Stimulated activated naive CD4-positive, alpha-beta T cell treated with Interleukin-2 at 50 U/mL for 16 hours (primary cell): Measurements from ENCODE around the gene CELF2.

Source experiments
- DNase-seq: peaks from one replicate; lab custom pipeline; 2025; lab: John Stamatoyannopoulos, UW

The CELF2 gene

DNA sequence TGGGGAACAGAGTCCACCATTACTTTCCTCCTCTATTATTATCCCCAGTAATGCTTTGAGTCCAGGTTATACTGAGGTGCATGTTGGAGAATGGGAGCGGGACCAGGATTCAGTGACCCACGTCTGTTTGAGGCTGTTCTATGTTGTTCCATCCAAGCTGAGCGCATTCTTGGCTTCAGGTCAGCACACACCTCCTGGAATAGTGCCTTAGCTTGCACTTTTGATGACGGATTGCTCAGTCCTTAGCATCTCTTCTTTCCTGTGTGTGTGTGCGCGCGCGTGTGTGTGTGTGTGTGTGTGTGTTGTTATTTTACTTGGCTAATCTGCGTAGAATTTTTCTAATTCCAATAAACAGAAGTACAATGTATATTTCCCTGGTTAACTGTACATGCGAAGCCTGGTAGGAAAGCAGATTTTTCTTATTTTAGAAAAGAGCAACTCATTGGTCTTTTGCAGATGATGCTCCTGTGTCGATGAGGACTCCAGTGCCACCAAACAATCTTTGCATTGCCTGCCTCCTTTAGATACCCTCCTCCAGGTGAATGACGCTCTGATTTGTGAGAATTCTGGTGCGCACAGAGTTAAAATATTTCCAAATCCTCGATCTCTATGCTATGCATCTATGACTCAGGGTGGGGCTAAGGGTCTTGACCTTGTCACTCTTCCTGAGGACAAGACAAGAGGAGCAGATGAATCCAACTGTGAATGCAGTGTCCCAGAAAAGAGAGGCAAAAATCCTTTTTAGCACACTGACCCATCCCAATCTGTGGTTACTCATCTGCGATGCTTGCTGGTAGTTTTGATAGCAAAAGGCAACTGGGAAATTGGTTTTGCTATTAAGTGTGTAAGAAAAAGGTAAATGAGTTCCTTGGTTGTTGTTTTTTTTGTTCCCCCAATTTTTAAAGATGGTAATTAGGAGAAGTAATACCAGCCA, 13.3 kb upstream of the CELF2 start:
- no peak for DNase-seq

DNA sequence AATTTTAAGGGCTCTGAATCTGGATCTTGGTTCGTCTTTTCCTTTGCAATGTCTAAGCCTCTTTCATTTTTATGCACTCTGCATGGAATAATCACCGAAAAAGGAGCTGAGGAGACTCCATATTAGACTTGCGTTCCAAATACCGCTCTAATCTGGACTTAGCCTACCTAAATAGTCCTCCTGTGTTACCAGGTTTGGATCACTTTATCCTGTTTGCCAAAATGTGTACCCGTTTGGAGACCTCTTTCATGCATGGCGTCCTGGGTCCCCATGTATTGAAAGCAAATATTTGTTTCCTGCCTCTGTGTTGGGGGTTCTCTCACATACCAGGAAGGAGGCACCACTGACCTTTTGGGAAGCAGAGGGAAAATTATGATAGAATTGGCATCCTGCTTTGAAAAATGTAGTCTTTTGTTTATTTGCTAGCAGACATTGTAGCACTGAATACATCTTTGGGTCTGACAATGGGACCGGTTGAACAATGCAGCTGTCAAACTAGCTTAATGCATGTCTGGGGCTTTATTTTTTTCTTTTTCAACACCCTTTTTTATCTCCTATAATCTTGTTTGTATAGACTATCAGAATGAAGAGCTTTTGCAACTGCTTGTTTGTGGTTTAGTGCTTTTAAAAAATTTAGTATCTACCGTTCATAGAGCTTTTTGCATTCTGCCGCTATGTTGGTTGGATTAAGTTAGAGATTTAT, 11.8 kb upstream of the CELF2 start:
- DNase-seq = no peak

DNA sequence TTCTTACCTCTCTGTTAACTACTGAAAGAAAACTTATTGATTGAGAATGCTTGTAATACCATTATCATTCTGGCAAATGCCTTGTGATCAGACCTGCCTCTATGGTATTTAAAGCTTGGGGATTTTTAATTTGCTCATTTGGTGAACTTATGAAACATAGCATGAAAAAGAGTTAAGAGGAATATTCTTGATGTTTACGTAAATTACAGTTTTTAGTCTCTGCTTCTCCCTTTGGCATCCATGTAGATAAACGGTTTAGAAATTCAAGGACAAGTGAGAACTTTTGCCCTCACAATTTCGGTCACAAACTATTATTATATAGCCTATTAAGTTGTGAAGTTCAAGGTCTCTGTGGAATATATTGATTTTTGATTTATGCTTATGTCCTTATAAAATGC, 11.2 kb upstream of the CELF2 start:
- no peak for DNase-seq

DNA sequence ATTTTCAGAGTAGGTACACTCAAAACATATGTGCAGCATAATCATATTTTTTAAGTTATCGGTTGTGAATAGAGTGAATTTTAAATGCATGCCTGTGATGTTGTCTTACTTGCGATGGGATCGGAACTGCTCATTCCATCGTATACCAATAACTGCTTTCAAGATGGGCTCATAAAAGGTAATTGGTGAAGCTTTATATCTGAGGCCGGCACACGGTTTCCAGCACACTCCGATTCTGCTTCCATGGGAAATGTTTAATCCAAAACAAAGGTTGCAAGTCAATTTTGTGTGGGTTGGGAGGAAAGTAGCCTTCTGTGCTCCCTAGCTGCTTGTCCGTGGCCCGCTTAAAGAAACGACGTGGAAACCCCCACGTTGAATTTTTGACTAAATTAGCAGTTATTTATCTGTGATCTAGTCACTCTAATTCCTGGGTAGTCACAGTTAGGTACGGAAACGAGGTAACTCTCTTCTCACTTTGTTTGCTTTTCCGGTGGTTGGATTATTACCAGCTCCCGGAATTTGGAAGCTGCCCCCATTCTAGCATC, 10.1 kb upstream of the CELF2 start:
- DNase-seq = no peak

DNA sequence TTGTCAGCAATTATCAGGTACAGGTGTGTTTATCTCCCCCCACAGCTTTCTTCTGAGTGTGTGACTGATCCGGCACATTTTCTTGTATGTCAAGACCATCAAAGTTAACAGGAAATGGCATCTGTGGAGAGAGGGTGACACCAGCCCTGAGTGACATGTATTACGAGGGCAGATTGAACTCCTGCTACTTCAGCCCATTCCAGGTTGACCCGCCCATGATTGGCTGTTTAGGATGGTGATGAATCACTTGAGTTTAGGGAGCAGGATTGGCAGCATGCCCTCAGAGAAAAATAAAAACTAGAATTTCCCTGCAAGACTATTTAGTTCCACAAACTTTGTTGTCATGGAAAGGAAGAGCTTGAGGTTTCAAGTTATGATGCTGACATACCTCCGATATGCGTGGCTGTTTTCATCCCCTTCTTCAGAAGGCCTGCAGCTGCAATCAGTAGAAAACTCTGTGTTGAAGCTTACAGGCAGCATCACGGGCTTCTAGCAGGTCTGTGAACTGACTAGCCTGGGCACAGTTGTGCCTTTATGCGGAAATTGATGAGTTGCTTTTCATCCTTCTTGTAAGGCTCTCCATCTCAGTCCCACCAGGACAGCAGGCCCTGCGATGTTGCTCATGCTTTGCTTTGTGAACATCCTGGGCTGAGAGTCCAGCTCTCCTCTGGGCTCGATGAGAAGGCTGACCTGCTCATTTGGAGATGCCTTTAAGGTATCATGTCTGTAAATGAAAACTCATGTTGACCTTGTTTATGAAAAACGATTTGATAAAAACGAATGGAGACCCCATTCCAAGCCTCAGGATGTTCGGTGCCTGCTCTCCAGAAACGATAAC, 8.0 kb upstream of the CELF2 start:
- no peak for DNase-seq

DNA sequence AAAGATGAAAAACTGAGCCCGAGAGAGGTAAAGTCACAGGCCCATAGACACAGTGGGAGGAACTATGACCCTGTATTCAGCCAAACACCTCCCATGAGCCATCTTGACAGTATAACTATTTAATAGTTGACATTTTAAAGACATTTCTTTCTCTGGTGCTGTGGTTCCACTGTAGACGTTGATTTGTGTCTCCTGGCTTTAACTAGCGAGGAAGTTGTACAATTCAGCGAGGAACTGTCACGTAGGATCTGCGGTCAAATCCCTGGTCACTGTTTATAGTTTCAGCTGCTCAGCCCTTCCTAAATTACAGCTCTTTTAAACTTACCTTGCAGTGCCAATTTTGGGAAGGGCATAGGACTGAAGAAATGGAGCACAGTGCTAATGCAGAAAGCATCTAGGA, 7.1 kb upstream of the CELF2 start:
- no peak for DNase-seq

DNA sequence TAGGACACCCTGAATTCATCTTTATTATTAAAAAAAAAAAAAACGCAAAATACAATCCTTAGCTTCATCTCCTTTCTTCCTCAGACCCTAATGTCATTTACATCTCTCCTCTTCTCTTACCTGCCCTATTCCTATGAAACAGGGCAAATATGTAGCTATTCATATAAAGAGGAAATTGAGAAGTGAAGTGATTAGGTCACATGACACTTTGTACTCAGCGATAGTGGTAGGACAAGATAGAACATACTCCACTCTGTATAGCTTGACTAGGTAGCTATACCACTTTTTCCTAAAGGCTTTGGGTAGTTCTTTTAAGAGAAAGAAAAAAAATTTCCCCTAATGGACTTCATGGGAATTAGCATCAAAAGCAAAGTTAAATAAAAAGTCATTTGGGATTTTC, 6.2 kb upstream of the CELF2 start:
- DNase-seq = no peak

DNA sequence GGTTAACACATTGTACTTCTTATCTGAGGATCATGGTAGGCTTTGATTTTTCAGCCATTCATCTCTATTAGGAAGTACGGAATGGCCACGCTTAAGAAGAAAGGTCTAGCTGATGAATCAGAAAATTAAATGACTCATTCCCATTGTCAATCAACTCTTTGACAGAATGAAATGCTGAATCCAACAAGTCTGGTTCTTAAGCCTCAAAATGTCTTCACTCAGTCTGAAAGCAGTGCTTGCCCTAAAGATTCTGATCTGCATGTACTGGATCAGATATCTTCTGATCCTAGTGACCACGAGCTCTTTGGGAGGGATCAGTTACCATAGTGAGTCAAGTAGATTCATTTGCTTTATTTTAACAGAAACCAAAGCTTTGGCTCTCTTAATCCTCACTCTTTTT, 5.7 kb upstream of the CELF2 start:
- no peak for DNase-seq

DNA sequence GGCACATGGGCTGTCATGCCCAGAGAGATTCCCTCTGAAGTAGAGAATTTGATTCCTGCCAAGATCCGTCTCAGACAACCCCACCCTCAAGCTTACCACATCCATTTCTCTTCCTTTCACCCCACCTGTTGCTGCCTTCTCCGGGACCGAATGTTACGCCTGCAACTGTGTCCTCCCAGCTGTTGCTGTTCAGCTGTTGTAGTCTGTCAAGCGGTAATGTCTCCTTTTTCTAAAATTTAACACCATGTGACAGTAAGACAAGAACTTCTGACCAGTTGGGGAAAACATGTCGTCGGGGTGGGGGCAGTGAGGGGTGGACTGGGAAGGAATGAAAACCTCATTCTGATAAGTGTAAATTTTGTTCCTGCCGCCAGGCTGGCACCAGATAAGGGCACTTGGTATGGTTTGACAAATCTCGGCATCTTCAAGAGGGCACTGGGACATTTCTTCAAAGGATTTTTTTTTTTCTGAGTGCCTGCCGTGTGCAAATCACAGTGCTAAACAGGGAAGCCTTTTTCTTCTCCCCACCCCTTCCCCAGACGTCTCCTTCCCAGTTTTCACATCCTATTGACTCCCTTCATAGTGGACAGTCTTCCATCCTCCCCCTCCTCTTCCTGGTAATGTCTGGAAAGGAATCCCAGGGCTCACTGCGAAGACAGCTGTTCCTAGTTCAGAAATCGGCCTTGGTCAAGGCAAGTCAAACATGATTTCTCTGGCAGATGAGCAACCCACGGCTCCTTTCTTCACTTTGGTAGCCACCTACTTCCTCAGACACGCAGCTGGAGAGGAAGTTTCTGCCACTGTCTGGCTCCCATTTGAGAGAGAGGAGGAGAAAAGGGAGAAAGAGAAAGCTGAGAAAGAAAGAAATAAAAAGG, 5.0 kb upstream of the CELF2 start:
- no peak for DNase-seq

DNA sequence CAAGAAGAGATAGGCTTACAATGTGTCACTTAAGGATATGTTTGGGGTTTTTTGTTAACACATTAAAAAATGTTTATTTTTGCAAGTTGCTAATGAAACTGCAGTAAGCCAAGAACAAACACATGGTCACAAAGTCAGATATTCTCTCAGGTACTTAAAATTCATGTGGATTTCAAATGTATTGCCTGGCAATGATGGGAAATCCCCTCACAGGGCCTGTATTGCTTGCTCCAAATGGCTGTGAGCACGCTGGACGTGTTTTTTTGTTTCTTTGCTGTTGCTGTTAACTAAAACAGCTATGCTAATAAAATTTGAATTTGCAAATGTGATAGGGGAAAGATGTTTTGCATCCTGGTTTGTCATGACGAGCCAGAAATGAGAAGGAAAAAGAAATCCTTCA, 3.8 kb upstream of the CELF2 start:
- no peak for DNase-seq

DNA sequence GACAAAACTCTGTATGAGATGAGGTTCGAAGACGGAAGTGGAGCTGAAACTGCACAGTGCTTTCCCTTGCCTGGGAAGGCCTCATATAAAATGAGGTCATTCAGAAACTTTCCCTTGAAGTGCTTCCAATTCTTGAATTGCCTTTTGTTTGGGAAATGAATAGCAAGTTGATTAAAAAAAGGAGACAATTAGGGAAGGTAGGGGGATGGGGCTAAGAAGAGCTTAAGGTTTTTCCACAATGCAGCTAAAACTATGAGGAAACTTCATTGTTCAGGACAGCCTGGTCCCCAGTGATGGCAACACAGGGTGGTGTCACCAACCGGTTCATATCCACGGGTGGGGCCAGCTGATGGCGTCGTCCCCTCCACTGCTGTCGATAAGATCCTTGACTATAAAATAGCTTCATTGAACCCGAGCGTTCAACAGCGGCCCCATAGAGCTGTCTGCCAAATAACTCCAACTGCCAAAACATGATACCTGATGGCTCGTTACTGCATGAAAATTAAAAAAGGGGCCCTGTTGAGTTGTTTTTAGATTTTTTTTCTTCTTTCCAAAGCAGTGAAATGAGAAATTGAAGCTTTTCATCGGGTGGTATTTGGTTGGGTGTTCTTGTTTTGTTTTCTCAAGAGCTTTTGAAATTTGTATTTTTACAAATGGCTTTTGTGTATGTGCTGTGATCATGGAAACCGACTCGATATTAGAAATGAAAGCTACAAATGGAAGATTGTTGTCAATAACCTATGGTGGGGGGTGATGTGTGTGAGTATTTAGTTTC, 2.8 kb upstream of the CELF2 start:
- no peak for DNase-seq

DNA sequence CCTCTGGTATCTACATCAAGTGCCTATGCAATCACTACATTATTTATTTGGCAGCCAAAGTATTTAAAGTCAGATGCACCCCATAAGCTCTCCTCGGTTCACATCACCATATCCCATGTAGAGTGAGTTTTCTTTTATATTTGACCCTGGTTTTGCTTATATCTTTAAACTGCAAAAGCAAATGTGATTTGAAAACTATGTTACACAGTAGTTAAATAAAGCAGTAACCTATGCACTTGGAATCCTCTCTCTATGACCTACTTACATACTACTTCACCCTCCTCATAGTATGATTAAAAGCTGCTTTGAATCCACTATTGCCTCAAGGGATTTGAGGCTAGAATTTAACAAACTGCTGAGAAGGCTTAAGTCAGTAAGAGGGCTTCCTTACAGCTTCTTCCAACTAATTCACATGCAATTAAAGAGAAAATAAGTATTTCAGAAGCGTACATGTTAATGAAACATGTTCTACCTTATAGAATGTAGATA, 2.2 kb upstream of the CELF2 start:
- no peak for DNase-seq

DNA sequence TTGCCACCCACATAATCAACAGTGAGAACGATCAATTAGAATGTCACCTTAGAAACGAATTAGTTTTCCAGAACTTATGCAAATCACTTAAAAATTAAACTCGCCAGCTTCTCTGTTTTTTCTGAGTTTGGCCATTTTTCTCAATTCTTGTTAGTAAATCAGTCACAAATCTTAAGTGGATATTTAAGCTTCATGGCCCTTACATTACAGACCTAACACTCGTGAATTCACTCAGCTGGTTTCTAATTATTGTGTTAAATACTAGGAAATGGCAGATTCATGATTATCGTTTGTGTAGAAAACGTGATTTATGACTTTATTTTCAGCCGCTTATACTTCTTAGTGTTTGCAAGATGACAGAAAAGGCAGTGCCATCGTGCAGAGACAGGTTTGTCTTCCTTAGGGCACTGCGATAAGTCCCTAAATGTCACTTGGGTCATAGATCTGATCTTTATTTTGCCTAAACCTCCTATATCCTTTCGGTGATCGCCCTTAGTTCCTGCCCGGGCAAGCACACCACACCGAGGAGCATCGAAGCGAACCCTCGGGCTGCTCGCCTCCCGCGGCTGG, 587 bp upstream of the CELF2 start:
- no peak for DNase-seq

DNA sequence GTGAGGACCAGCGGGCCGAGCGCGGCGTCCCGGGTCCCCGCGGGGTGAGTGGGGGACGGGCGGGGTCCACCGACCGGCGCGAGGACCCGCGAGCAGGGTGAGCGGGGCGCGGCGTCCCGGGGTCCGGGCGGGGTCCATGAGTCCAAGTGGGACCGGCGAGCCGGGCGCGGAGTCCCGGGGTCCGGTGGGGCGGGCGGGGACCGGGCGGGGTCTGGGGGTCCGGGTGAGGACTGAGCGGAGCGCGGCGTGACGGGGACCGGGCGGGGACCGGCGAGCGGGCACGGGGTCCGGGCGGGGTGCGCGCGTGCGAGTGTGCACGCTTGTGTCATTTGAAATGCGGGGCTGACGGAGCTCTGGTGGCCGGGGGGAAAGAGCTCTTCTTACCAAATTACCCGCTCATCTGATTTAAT, 765 bp downstream of the CELF2 start:
- no peak for DNase-seq

DNA sequence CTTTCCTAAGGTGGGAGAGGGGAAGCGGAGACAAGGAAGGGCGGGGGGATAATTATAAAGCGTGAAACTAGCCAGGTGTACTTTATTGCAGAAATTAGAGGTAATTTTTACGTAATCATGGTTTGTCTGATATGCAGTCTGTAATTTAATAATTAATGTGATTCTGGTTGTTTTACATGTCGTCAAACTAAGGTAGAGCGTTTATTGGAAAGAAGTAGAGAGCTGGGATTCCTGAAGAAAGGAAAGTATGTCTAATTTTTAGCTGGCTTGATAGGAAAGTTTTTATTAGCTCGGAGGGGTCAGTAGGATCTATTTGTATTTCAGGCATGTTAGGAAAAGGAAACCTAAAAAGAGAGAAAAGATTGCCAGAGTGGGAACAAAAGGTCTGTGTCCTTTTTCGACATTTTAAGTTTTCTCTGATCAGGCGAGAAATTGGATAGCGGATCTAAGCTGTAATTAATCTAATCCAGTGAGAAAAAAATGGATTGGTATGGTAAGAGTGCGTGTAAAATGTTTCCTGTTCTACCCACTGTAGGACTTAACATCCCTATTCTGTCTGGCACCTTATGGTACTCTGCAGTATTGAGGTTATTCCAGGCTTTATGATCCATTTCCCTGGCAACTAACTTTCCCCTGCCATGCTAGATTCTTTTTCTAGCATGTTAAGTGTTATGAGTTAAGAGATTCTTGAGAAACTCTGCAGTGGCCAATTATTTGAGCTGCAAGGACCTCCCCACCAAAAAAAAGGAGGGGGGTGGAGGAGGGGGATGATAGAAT, 1.4 kb downstream of the CELF2 start:
- DNase-seq = no peak

DNA sequence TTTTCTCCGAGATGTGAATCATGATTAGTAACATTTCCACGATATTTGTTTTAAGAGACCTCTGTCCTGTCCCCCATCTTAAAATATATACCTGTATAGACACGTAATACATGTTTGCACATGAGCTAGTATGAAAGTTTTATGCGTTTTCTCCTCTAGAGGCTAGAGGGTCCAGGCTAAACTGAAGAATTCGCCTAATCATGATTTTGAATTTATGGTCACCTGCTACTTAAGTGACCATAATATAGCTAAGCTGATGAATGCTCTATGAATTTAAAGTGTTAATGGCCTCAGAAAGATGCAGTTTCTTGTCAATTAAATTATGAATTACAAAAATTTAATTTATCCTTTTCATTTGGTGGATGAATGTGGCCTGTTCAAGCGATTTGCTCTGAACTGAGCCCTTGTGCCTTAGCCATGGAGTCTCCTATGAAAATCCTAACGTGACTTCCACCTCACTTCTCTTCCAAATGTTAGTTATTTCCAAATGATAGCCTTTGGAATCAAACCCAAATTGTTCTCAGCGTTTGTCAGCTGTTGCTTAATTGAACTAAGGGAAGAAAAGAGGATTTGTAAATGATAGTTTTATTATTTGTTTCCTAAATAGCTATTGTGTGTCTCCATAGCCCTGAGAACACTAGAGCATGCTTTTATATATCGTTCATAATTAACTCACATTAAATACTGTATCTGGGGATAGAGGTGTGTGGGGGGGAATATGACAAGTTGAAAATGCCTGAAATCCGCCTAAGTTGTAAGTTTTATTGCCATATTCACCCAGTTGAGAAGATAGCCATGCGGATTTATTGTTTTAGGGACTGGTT, 2.3 kb downstream of the CELF2 start:
- DNase-seq = no peak

DNA sequence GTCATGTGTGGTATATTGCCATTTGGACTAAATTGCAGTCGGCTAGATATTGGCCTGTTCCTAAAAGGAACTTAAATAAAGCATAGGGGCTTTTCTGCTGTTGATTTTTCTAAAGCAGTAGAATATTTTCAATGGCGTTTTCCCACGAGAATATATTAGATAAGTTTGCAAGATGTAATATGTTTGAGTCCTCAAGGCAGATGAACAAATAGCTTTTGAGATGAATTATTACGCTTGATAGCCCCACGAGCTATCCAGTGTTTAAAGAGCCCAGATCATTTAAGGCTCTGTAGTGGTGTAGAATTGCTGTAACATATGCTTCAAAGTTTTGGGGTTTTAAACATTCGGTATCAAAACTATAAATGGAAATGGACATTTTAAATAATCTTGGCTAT, 2.9 kb downstream of the CELF2 start:
- DNase-seq = no peak

DNA sequence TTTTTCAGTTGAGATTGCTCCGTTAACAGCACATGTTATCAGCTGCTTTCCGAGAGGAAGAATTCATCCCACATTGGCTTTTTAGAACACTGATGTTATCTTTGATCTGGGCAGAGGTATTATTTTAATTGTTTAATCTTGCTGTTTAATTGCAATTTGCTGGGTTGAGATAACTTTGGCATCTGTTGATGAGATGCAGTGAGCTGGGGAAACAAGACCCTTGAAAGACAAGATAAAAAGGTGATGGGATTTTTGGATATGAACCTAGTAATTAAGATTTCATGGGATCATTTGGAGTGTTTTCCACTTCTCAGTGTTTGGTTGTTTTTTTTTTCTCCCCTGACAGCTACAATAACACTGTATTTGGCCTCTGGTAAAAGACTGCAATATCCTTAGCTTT, 4.5 kb downstream of the CELF2 start:
- no peak for DNase-seq
